Transverse colon (tissue), 4 donors: ENCODE measurements around the gene OLFM1.

ENCODE experiments used
- CTCF ChIP-seq, 5 experiments: fragments of 200-600 bp in 3 of 5; fragments of 450-650 bp in 2 of 5; sonication (generic) in 3 of 5; IDR thresholded peaks; 1 replicate in 2 of 5; 2 replicates in 3 of 5; pipeline ENCODE4 v1.5.1; 2016 to 2017; ENCODE audit warnings: antibody characterized with exemption in 5 of 5, inconsistent platforms in 3 of 5, mild to moderate bottlenecking in 2 of 5, moderate library complexity in 1 of 5
- EP300 ChIP-seq: sonication (generic); formaldehyde crosslinking; IDR thresholded peaks from one replicate; pipeline ENCODE4 v1.6.1; 2017; ENCODE audit warnings: antibody characterized with exemption, low read depth
- POLR2A ChIP-seq: fragments of 450-650 bp; IDR thresholded peaks from one replicate; pipeline ENCODE4 v1.6.1; 2016; ENCODE audit warnings: antibody characterized with exemption, mild to moderate bottlenecking, moderate library complexity
- POLR2AphosphoS5 ChIP-seq, 3 donors: sonication (generic); formaldehyde crosslinking; IDR thresholded peaks; one replicate each; pipeline ENCODE4 v1.6.1; 2016; ENCODE audit warnings: antibody characterized with exemption in 3 of 3

- no peak for TF ChIP-seq CTCF (IDR thresholded peaks at IDR 0.05)
- no peak for TF ChIP-seq POLR2AphosphoS5 (IDR thresholded peaks at IDR 0.05)
- no peak for TF ChIP-seq POLR2A
- no peak for TF ChIP-seq EP300
Observed at GRCh38 chr9:135103931-135104639, 16.6 kb downstream of the OLFM1 start.
